GM10248 (cell line): ENCODE results near the gene RASL10A.

Experiments used
- CTCF ChIA-PET: fragments of 300-600 bp; sonication (Branson Sonifier 250); formaldehyde crosslinking; extraction: SDS; loops from one replicate; lab custom pipeline; 2021; ENCODE audit warnings: antibody characterized with exemption; lab: Yijun Ruan, JAX
- POLR2A ChIA-PET: fragments of 350-650 bp; sonication (Branson Sonifier 250); formaldehyde crosslinking; extraction: SDS; loops from one replicate; lab custom pipeline; 2020; ENCODE audit warnings: antibody characterized with exemption; lab: Yijun Ruan, JAX
- DNase-seq: peaks from one replicate; pipeline ENCODE4 v3.0.0; 2012; ENCODE audit errors: extremely low spot score
- TF ChIP-seq, protein P1 (sequence below): IDR thresholded peaks from 2 replicates; pipeline ENCODE4 v1.5.1; 2012; ENCODE audit warnings: mild to moderate bottlenecking, low read depth; ENCODE audit errors: extremely low read depth, missing control alignments, control extremely low read depth

RASL10A gene

DNA sequence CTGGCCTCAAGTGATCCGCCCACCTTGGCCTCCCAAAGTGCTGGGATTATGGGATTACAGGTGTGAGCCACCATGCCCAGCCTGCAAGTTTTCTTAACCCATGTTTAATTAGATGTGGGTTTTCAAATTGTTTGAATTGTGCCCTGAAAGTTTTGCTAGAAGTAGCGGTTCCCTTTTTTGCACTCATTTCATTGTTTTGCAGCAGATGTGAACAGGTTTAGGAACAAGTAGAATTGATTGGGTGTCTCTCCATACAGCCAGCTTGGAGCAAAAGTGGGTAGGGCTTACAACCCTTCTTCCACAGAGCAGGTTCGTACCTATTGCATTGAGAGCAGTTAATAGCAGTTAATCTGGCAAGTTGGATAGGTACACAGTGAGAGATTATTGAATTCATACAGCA is 31.3 kb downstream of the RASL10A start:
- TF ChIP-seq, protein P1, sequence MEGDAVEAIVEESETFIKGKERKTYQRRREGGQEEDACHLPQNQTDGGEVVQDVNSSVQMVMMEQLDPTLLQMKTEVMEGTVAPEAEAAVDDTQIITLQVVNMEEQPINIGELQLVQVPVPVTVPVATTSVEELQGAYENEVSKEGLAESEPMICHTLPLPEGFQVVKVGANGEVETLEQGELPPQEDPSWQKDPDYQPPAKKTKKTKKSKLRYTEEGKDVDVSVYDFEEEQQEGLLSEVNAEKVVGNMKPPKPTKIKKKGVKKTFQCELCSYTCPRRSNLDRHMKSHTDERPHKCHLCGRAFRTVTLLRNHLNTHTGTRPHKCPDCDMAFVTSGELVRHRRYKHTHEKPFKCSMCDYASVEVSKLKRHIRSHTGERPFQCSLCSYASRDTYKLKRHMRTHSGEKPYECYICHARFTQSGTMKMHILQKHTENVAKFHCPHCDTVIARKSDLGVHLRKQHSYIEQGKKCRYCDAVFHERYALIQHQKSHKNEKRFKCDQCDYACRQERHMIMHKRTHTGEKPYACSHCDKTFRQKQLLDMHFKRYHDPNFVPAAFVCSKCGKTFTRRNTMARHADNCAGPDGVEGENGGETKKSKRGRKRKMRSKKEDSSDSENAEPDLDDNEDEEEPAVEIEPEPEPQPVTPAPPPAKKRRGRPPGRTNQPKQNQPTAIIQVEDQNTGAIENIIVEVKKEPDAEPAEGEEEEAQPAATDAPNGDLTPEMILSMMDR: no peak
- ChIA-PET CTCF (interaction anchor here (1.2 kb wide), 2 partner anchors 9 to 11 kb away, joined by 3 read pairs; no protein-coding TSS in a partner anchor), POLR2A (no interaction called here)
- DNase-seq: no peak

DNA sequence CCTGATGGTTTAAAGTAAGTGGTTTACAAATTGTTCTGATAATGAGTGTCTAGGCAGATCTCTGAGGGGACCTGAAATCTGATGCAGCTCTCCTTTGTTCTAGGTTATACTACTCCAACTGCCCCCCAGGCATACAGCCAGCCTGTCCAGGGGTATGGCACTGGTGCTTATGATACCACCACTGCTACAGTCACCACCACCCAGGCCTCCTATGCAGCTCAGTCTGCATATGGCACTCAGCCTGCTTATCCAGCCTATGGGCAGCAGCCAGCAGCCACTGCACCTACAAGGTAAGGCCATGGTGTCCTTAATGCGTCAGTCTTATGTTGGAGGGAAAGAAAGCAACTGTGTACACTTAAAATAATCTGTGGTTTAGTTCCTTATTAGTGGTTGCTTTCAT is 37.6 kb downstream of the RASL10A start:
- TF ChIP-seq, protein P1: no peak
- CTCF ChIA-PET: interaction anchor here (1.0 to 1.5 kb wide), 3 partner anchors 9 to 28 kb away, joined by 3 to 4 read pairs (median 3); partner anchors contain the start of gene GAS2L1
- POLR2A ChIA-PET: no interaction called here
- no peak for DNase-seq

DNA sequence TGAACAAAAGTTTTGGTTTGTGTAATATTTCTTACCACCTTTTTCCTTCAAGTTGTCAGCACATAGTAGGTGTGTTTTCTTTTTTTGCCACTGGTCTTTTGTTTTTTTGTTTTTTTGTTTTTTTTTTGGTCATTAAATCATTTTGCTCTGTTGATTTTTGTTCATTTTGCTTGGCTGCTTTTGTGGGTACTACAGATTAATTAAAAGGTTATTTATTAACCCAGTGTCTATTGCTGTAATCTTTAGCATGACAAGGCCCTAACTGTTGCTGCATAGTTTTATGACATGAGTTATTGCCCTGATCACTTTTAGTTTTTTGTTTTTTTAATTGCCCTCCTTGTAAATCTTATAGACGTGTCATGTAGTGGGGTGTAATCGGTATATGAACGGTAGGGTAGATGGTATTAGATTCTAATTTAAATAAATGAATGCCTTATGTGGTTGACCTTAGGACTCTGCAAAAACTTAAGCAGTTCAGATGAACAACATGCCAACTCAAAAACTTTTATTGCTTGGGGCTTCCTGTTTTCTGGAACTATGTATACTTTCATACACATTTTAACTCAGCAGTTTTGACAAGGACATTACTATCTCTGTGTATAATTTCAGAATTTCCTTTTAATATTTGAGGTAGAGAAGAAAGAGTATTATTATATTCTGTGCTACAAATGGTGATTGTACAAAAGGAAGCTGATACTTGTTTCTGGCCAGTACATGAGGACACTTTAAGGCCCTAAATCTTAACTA is 39.5 kb downstream of the RASL10A start:
- ChIA-PET POLR2A (interaction anchor here (0.6 kb wide), 1 partner anchor 108 kb away, joined by 3 read pairs; no protein-coding TSS in a partner anchor), CTCF (interaction anchor here (1.5 kb wide), 1 partner anchor 17 kb away, joined by 4 read pairs; no protein-coding TSS in a partner anchor)
- DNase-seq: no peak
- TF ChIP-seq, protein P1: no peak

DNA sequence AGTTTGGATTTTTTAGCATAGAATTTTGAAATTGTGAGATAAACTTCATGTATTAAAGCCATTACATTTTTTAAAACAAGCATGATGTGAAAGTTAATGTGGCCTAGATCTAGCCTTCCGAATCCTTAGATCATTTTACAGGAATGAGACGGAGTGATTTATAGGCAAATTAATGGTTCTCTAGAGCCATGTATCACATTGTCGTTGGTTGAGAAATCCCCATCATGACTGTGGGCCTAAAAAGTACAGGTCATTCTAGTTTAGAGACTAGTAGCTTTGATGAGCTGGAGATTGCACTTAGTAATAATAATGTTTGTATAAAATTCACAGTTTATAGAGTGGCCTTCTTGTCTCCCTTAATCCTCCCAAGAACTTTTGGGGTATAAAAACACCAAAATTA is 40.3 kb downstream of the RASL10A start:
- no peak for DNase-seq
- POLR2A ChIA-PET: no interaction called here
- CTCF ChIA-PET: interaction anchor here (1.0 to 1.3 kb wide), 2 partner anchors 10 to 12 kb away, joined by 3 to 4 read pairs; no protein-coding TSS in a partner anchor
- TF ChIP-seq, protein P1: no peak

DNA sequence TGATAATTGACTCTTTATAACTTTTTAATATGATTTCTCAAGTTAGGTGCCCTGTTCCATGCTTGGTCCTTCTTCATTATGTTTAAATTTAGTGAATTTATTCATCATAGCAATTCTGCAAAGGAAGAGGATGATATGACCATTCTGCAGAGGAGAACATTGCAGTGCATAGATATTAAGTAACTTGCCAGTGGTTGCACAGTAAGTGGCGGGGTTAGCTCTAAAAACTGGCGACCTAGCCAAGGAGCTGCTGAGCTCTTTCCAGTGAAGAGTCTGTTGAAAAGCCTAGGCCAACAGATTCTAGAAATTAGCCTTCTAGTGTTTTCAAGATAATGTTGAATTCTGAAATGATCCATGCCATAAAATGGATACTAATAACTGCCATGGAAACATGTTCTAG is 42.9 kb downstream of the RASL10A start:
- TF ChIP-seq, protein P1: no peak
- POLR2A ChIA-PET: no interaction called here
- no peak for DNase-seq
- CTCF ChIA-PET: interaction anchor here (1.0 to 2.3 kb wide), 3 partner anchors 12 to 27 kb away, joined by 3 to 5 read pairs (median 5); no protein-coding TSS in a partner anchor

DNA sequence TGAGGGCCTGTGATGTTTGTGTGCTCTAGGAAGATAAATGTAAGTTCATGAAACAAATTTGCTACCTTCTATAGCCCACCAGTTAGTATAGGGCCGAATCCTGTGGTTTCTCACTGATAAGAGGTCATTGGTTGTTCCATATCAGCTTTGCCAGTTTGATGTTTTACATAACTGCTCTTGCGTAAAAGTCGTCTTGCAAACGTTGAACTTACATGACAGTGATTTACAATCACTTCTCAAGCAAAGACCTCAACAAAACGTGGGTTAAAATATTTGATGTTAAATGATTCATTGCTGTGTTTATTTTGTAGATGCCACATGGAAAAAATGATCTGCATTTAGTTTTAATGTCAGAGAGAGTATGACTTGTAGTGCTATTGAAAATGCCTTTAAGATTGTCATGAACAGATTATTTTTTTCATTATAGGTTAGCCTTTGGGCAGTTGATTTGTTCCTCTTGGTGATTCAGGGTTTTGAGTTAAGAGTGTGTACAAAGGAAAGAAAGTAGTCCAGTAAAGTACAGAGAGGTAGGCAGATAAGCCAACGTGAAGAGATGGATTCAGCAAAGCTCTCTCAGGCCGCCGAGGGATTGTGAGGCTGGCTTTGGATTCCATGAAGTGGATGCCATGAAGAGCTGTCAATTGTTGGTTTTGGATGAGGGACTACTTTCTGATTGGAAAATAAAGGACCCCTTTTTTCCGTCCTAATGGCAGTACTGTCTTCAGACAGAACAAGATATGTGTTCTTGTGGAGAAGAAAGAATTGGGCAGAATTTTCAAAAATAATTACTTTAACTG is 44.8 kb downstream of the RASL10A start:
- ChIA-PET CTCF (interaction anchor here (1.2 to 2.3 kb wide), 3 partner anchors 16 to 25 kb away, joined by 3 to 5 read pairs (median 5); no protein-coding TSS in a partner anchor), POLR2A (interaction anchor here (0.5 to 2.4 kb wide), 2 partner anchors 9 to 19 kb away, joined by 6 to 13 read pairs; no protein-coding TSS in a partner anchor)
- no peak for DNase-seq
- TF ChIP-seq, protein P1: no peak
